GM12878 (cell line): ENCODE data around the gene SLC38A3. TPM values are rescaled to one million over a fixed set of nuclear protein-coding genes. Genes with fewer than 3 reads are reported as not detected.

Source experiments
- ATAC-seq: fragments of 200-7000 bp; cut with Tn5 transposase; 3 replicates; pipeline ENCODE4 v1.9.1; 2020; ENCODE audit warnings: mild to moderate bottlenecking, moderate library complexity
- BruUV-seq: library from RNA; stranded (reverse); fragments of 400-500 nt; replicated peaks from 2 replicates; lab custom pipeline; 2021; lab: Mats Ljungman, UMichigan
- CTCF ChIA-PET: fragments of 300-600 bp; sonication (Branson Sonifier 250); formaldehyde crosslinking; extraction: SDS; loops from one replicate; lab custom pipeline; 2021; ENCODE audit warnings: inconsistent platforms; lab: Yijun Ruan, JAX
- POLR2A ChIA-PET: fragments of 350-600 bp; formaldehyde crosslinking; extraction: SDS; loops from one replicate; lab custom pipeline; 2021; ENCODE audit warnings: inconsistent platforms; lab: Charles Lee
- RAD21 ChIA-PET: fragments of 300-600 bp; sonication (Branson Sonifier 250); formaldehyde crosslinking; loops from one replicate; lab custom pipeline; 2023; ENCODE audit warnings: antibody characterized with exemption; ENCODE audit not compliant: unreplicated experiment; lab: Charles Lee
- SMC1A ChIA-PET: fragments of 300-600 bp; sonication (Branson Sonifier 250); formaldehyde crosslinking; loops from one replicate; lab custom pipeline; 2023; ENCODE audit not compliant: unreplicated experiment, uncharacterized antibody; lab: Charles Lee
- DNase-seq: peaks from one replicate; pipeline ENCODE4 v3.0.0-alpha.2; 2011; ENCODE audit warnings: low read depth, low spot score
- FAIRE-seq: peaks from 3 replicates; lab custom pipeline; 2011; peaks lifted over from hg19 to GRCh38; lab: Jason Lieb, UNC
- H2AFZ ChIP-seq: 2 replicates; pipeline ENCODE4 v1.6.0; 2011; ENCODE audit warnings: low read depth, low read length, control low read depth; ENCODE audit not compliant: control insufficient read depth
- H3K27ac ChIP-seq: 2 replicates; pipeline ENCODE4 v1.5.1; 2011; ENCODE audit warnings: control low read depth; ENCODE audit not compliant: control insufficient read depth, insufficient read depth
- H3K27me3 ChIP-seq, 2 experiments: replicated peaks in 1 of 2; 2 replicates each; pipeline versions ENCODE4 v1.6.0 to v1.6.1; 2011; ENCODE audit warnings: low read length in 1 of 2; ENCODE audit not compliant: control insufficient read depth in 2 of 2, insufficient read depth in 2 of 2
- H3K36me3 ChIP-seq, 2 experiments: 2 replicates each; pipeline ENCODE4 v1.5.1; 2011; ENCODE audit warnings: low read length in 1 of 2; ENCODE audit not compliant: control insufficient read depth in 2 of 2, insufficient read depth in 2 of 2
- H3K4me1 ChIP-seq: 2 replicates; pipeline ENCODE4 v1.6.1; 2011; ENCODE audit warnings: mild to moderate bottlenecking, low read length, moderate library complexity, mixed read lengths; ENCODE audit not compliant: control insufficient read depth, insufficient read depth
- H3K4me2 ChIP-seq: 2 replicates; pipeline ENCODE4 v1.6.0; 2011; ENCODE audit warnings: control low read depth; ENCODE audit not compliant: control insufficient read depth, insufficient read depth
- H3K4me3 ChIP-seq: fragments of 200-600 bp; sonication (generic); 2 replicates; pipeline ENCODE4 v1.5.1; 2016
- H3K79me2 ChIP-seq: 2 replicates; pipeline ENCODE4 v1.6.0; 2011; ENCODE audit warnings: low read length; ENCODE audit not compliant: control insufficient read depth, insufficient read depth
- H3K9ac ChIP-seq: 2 replicates; pipeline ENCODE4 v1.8.0; 2011; ENCODE audit warnings: low read length, control low read depth, mixed read lengths; ENCODE audit not compliant: control insufficient read depth, insufficient read depth
- H3K9me3 ChIP-seq: replicated peaks from 3 replicates; pipeline ENCODE4 v1.5.1; 2011; ENCODE audit warnings: mild to moderate bottlenecking, low read length; ENCODE audit not compliant: control insufficient read depth, insufficient read depth
- H4K20me1 ChIP-seq: 2 replicates; pipeline ENCODE4 v1.6.0; 2011; ENCODE audit not compliant: control insufficient read depth, insufficient read depth
- CEBPB ChIP-seq, 2 experiments: fragments of 150-350 bp in 1 of 2; IDR thresholded peaks; 2 replicates each; pipeline ENCODE4 v1.6.1; 2012 to 2014; ENCODE audit warnings: low read depth in 2 of 2, low read length in 2 of 2, borderline replicate concordance in 1 of 2, inconsistent platforms in 1 of 2
- CHD1 ChIP-seq: IDR thresholded peaks from 2 replicates; pipeline ENCODE4 v1.6.1; 2012; ENCODE audit warnings: low read depth, low read length, improper control_type of control experiment
- CHD2 ChIP-seq: IDR thresholded peaks from 2 replicates; pipeline ENCODE4 v1.6.1; 2011; ENCODE audit warnings: low read depth, low read length, improper control_type of control experiment, borderline replicate concordance
- EGR1 ChIP-seq, 2 experiments: IDR thresholded peaks; 1 replicate in 1 of 2; 2 replicates in 1 of 2; pipeline ENCODE4 v1.6.1; 2011 to 2012; ENCODE audit warnings: low read depth in 2 of 2, low read length in 2 of 2, borderline replicate concordance in 1 of 2, mild to moderate bottlenecking in 1 of 2, moderate library complexity in 1 of 2
- IKZF2 ChIP-seq, 2 experiments: fragments of 450-650 bp; IDR thresholded peaks; 2 replicates each; pipeline ENCODE4 v1.6.1; 2017; ENCODE audit warnings: mild to moderate bottlenecking in 2 of 2, moderate library complexity in 2 of 2
- KLF5 ChIP-seq: fragments of 450-650 bp; IDR thresholded peaks from 2 replicates; pipeline ENCODE4 v1.6.1; 2014; ENCODE audit warnings: mild to moderate bottlenecking; ENCODE audit not compliant: partially characterized antibody
- NBN ChIP-seq: fragments of 450-650 bp; IDR thresholded peaks from 2 replicates; pipeline ENCODE4 v1.6.1; 2016
- NFYA ChIP-seq: IDR thresholded peaks from 2 replicates; pipeline ENCODE4 v1.6.1; 2011; ENCODE audit warnings: low read depth, mild to moderate bottlenecking, low read length, improper control_type of control experiment, borderline replicate concordance
- NR2C1 ChIP-seq: fragments of 450-650 bp; IDR thresholded peaks from 2 replicates; pipeline ENCODE4 v1.6.1; 2017; ENCODE audit warnings: antibody characterized with exemption, mild to moderate bottlenecking, moderate library complexity
- SMARCA5 ChIP-seq: fragments of 450-650 bp; IDR thresholded peaks from 2 replicates; pipeline ENCODE4 v1.6.1; 2017; ENCODE audit warnings: mild to moderate bottlenecking
- SPI1 ChIP-seq: IDR thresholded peaks from 2 replicates; pipeline ENCODE4 v1.6.1; 2011; ENCODE audit warnings: low read depth, mild to moderate bottlenecking, low read length, moderate library complexity, borderline replicate concordance; ENCODE audit not compliant: insufficient read depth
- TCF3 ChIP-seq: IDR thresholded peaks from 2 replicates; pipeline ENCODE4 v1.6.1; 2012; ENCODE audit warnings: low read depth, mild to moderate bottlenecking, low read length, borderline replicate concordance; ENCODE audit not compliant: insufficient read depth
- YBX1 ChIP-seq: fragments of 450-650 bp; IDR thresholded peaks from 2 replicates; pipeline ENCODE4 v1.6.1; 2016; ENCODE audit warnings: antibody characterized with exemption
- ZNF217 ChIP-seq: fragments of 450-650 bp; IDR thresholded peaks from 2 replicates; pipeline ENCODE4 v1.6.1; 2017; ENCODE audit warnings: antibody characterized with exemption, mild to moderate bottlenecking
- ZNF274 ChIP-seq: IDR thresholded peaks from one replicate; pipeline ENCODE4 v1.8.0; 2011; ENCODE audit not compliant: insufficient read length, insufficient read depth
- WGBS: methylation state at CpG from one replicate; pipeline ENCODE4 v1.1.6; 2016; ENCODE audit warnings: low lambda C conversion rate; ENCODE audit not compliant: insufficient replicate concordance, insufficient coverage; ENCODE audit errors: missing lambda C conversion rate; 5-methylcytosine and 5-hydroxymethylcytosine counted together
- in situ Hi-C: fragments of 300-500 bp; cut with MboI; formaldehyde crosslinking; loops from 9 replicates; pipeline ENCODE4 v1.14.3; 2018; ENCODE audit warnings: mixed read lengths
- intact Hi-C: fragments of 100-400 bp; cut with micrococcal nuclease; formaldehyde crosslinking; loops from one replicate; pipeline ENCODE4 v1.14.2; 2022; ENCODE audit not compliant: unreplicated experiment
- polyA plus RNA-seq, 11 experiments: library from polyadenylated mRNA; depleted of rRNA in 4 of 11; unstranded in 6 of 11; stranded (reverse) in 5 of 11; fragments of >200 nt; fragmentation: Nextera tagmentation in 4 of 11; fragmentation: Illumina TruSeq in 1 of 11; extraction: Ambion mirVana in 4 of 11; extraction: Trizol in 1 of 11; gene quantifications; 1 replicate in 1 of 11; 2 replicates in 10 of 11; pipeline versions ENCODE4 v1.2.1 to v1.2.3, GENCODE V29; 2011 to 2016; ENCODE audit warnings: inconsistent platforms in 2 of 11, missing spikeins in 2 of 11, low read depth in 1 of 11
- total RNA-seq, 4 experiments: library from RNA; depleted of rRNA in 3 of 4; stranded (reverse); fragments of >200 nt in 3 of 4; fragmentation: Illumina TruSeq in 1 of 4; extraction: Trizol in 1 of 4; gene quantifications; 2 replicates each; pipeline versions ENCODE4 v1.2.1 to v1.2.3, GENCODE V29; 2013 to 2021
- TF ChIP-seq, protein P1 (sequence below): IDR thresholded peaks from 2 replicates; pipeline ENCODE4 v1.6.1; 2011; ENCODE audit warnings: borderline replicate concordance, low read depth, mild to moderate bottlenecking, moderate library complexity, low read length; ENCODE audit not compliant: insufficient read depth, poor library complexity, severe bottlenecking
- TF ChIP-seq, protein P2 (sequence below): fragments of 450-650 bp; IDR thresholded peaks from 2 replicates; pipeline ENCODE4 v1.6.1; 2014; ENCODE audit warnings: mild to moderate bottlenecking

Gene SLC38A3
- total and polyA plus RNA-seq, 10 of the 15 experiments (the other 5 are each of a cell fraction or from before 2014, with no cell fraction given): 0.14 TPM; not detected in 9

DNA sequence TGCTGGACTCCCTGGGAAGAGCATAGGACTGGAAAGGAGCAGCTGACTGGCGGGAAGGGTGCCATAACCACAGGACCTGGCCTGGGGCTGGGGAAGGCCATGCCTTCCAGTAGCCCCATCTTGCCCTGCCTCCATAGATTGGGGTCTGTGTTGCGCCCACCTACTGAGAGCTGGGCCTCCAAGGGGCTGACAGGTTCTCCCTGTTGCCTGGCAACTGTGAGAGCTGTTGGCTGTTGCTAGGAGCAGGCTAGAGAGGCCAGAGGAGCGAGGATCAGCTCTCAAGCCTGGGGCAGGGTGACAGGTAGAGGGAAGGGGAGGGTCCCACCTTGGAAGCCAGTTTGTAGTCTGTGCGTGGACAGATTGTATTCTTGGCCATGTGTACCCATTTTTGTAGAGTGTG, 28.1 kb downstream of the SLC38A3 start (continued):
- TF ChIP-seq, protein P1, sequence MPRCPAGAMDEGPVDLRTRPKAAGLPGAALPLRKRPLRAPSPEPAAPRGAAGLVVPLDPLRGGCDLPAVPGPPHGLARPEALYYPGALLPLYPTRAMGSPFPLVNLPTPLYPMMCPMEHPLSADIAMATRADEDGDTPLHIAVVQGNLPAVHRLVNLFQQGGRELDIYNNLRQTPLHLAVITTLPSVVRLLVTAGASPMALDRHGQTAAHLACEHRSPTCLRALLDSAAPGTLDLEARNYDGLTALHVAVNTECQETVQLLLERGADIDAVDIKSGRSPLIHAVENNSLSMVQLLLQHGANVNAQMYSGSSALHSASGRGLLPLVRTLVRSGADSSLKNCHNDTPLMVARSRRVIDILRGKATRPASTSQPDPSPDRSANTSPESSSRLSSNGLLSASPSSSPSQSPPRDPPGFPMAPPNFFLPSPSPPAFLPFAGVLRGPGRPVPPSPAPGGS: no peak
- TF ChIP-seq IKZF2 (IDR thresholded peaks at IDR 0.05): no peak

DNA sequence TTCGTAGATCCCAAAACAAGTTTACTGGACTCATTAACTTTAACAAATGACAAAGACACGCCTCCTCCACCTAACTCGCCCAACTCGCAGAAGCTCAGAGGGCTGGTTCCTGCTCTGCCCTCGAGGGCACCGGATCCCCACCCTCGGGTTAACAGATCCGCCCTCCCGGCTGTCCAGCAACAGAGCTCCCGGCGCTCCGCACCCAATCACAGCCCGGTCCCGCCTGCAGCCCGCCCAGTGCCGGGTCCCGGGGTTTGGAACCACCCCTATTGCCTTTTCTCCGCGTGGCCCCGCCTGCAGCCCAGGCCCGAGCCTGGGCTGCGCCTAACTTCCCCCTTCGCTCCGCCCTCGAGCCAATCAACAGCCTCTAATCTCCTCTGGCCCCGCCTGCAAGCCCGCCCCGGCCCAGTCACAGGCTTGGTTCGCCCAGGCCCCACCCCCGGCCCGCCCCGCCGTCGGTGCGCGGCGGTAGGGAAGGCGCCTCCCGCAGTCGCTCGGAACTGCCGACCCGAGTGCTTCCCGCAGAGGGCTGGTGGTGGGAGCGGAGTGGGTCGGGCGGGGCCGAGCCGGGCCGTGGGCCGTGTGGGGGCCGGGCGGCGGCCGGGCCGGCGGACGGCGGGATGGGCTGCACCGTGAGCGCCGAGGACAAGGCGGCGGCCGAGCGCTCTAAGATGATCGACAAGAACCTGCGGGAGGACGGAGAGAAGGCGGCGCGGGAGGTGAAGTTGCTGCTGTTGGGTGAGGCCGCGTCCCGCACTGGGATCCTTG, 30.8 kb downstream of the SLC38A3 start, which contains the start of gene GNAI2:
Gene GNAI2, plus strand, starts transcription at position 489 of the 768 bp plus-strand sequence. Its CDS starts 132 bp downstream, at position 621.
- BruUV-seq: no TSS peak
- Histone ChIP-seq H3K27ac (peak within 1 kb of the TSS; percentile 91), H3K4me2 (peak within 1 kb of the TSS; percentile 83), H3K4me3 (peak within 1 kb of the TSS; percentile 100), H3K4me1 (peaks cover 14% of the 10 kb centered on the region), H3K79me2 (peaks cover 47% of the 10 kb centered on the region), H2AFZ (peak within 1 kb of the TSS; percentile 73), H3K27me3 (no peaks in the 10 kb centered on the region), H4K20me1 (0 out of 2 replicates have a peak, but pooled peaks cover 5% of the 10 kb centered on the region), H3K9ac (peak within 1 kb of the TSS; percentile 90), H3K9me3 (no peaks in the 10 kb centered on the region), H3K36me3 (no peaks in the 10 kb centered on the region; a peak in 2 of 4 replicates)
- in situ Hi-C loops (no loop called here), intact Hi-C loops (loop anchor here (1.0 to 5.0 kb wide), 2 partner anchors 56 to 101 kb away; partner anchors contain the start of gene IFRD2)
- peak; percentile 100 for FAIRE-seq
- CTCF ChIA-PET: interaction anchor here (0.6 to 3.9 kb wide), 11 partner anchors 8 to 1447 kb away, joined by 3 to 29 read pairs (median 4); partner anchors contain the start of genes HYAL3 and NAA80
- WGBS: 1% methylated on average over 41 of the region's 75 CpGs
- ATAC-seq: peak; percentile 93
- RAD21 ChIA-PET: interaction anchor here (0.7 to 2.4 kb wide), 7 partner anchors 8 to 102 kb away, joined by 3 to 19 read pairs (median 5); no protein-coding TSS in a partner anchor
- peak; percentile 91 for DNase-seq
- SMC1A ChIA-PET: interaction anchor here (0.7 to 1.5 kb wide), 4 partner anchors 10 to 100 kb away, joined by 3 to 8 read pairs (median 6); no protein-coding TSS in a partner anchor
- POLR2A ChIA-PET: interaction anchor here (0.6 to 4.0 kb wide), 14 partner anchors 7 to 791 kb away, joined by 3 to 38 read pairs (median 4); partner anchors contain the start of genes HYAL3, IFRD2 and NAA80
- TF ChIP-seq SMARCA5 (peak; percentile 87), ZNF274 (no peak), NBN (no peak), YBX1 (no peak), CHD1 (no peak), NFYA (no peak), NR2C1 (peak; percentile 32; the same call in 1 of the 2 replicates), CHD2 (peak; percentile 36; the same call in 1 of the 2 replicates), CEBPB (IDR thresholded peaks at IDR 0.05; ENCODE audit: borderline replicate concordance in 1 of 2, low read depth in 2 of 2, low read length in 2 of 2) (no peak), SPI1 (no peak), KLF5 (peak; percentile 55), TCF3 (peak; percentile 50; the same call in 1 of the 2 replicates), ZNF217 (peak; percentile 26; the same call in 1 of the 2 replicates), EGR1 (IDR thresholded peaks at IDR 0.05; ENCODE audit: borderline replicate concordance in 1 of 2, low read depth in 2 of 2, low read length in 2 of 2) (0 out of 3 replicates have a peak, but pooled peaks of 1 of the 2 experiments have one; percentile 18)
- TF ChIP-seq, protein P2, sequence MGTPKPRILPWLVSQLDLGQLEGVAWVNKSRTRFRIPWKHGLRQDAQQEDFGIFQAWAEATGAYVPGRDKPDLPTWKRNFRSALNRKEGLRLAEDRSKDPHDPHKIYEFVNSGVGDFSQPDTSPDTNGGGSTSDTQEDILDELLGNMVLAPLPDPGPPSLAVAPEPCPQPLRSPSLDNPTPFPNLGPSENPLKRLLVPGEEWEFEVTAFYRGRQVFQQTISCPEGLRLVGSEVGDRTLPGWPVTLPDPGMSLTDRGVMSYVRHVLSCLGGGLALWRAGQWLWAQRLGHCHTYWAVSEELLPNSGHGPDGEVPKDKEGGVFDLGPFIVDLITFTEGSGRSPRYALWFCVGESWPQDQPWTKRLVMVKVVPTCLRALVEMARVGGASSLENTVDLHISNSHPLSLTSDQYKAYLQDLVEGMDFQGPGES: no peak
